GM18499 (cell line): Measurements from ENCODE around the gene GPR42.
"Not testable (repeated sequence)": the region's sequence is repeated elsewhere in the genome, so short reads cannot be mapped to it uniquely, and the experiment has no call there.

ENCODE experiments used
- ATAC-seq: cut with Tn5 transposase; IDR thresholded peaks from one replicate; pipeline ENCODE4 v1.9.1; 2021; ENCODE audit warnings: moderate number of reproducible peaks; ENCODE audit not compliant: insufficient read depth, unreplicated experiment

Gene GPR42

GRCh38 chr19:35392742-35393715, 22.2 kb downstream of the GPR42 start:
- ATAC-seq: no peak

GRCh38 chr19:35395382-35396199, 24.7 kb downstream of the GPR42 start:
- ATAC-seq: no peak

- no peak for ATAC-seq
Observed at GRCh38 chr19:35396240-35396885, 25.5 kb downstream of the GPR42 start.

- no peak for ATAC-seq
Observed at GRCh38 chr19:35397064-35397463, 26.2 kb downstream of the GPR42 start.

GRCh38 chr19:35398570-35398969, 27.7 kb downstream of the GPR42 start:
- ATAC-seq: no peak

DNA sequence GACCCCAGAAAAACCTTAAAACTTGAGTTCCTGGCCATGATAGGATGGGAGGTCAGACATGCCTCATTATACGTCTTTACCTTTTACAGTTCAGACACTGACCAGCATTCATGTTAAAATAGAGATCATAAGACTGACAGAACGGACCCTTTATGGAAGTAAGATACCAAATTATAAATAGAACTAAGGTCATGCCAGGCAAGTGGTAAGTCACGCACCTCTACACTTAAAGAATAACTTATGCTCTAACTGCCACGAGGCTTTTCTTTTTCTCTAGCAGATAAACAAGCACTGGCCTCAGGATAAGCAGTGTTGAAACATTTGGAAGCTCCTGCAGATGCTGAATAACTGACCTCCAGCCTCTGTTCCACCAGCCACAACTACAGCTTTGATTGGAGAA, 28.4 kb downstream of the GPR42 start:
- no peak for ATAC-seq

- ATAC-seq: no peak
Observed at GRCh38 chr19:35399948-35400772, 29.3 kb downstream of the GPR42 start.

DNA sequence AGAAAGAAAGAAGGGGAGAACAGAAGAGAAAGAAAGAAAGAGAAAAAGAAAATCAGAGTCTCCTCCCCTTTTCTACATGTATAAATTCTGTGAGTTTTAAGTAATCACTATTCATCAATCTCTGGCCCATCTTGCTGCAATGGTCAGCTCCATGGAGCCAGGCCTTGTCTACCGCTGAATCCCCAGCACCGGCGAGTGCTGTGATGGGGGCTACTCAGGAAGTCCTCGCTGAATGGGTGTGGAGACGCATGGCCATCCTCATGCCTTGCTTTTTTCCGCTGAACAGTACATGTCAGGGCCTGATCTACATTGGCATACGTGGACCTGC, 29.9 kb downstream of the GPR42 start:
- no peak for ATAC-seq

DNA sequence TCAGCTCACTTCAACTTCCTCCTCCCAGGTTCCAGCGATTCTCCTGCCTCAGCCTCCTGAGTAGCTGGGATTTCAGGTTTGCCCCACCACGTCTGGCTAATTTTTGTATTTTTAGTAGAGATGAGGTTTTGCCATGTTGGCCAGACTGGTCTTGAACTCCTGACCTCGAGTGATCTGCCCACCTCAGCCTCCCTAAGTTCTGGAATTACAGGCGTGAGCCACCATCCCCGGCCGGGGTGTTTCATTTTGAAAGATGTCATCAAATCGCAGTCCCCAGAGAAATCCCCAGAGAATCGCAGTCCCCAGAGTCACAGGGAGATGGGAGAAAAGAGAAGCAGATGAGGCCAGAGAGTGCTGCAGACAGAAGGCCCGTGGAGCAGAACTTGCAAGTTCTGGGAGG, 30.5 kb downstream of the GPR42 start:
- not testable (repeated sequence) for ATAC-seq

DNA sequence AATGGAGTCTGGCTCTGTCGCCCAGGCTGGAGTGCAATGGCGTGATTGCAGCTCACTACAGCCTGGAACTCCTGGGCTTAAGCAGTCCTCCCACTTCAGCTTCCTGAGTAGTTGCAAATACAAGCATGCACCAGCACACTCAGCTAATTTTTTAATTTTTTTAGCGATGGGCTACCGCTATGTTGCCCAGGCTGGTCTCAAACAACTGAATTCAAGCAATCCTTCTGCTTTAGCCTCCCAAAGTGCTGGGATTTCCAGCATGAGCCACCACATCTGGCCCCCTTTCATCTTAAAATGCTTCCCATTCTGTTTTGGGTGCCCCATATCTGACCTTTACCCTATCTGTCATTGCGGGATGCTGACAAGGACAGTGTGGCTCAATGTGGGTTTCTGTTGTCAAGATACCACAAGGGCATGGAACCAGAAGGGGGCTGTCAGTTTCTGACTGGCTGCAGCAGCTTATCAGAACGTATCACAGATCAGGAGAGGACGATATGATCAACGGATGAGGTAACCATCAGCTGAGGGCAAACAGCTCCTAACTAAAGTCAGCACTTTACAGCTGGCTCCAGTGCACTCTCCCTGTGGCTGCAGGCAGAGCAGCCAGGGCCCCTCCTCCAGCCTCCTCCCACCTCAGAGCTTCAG, 32.4 kb downstream of the GPR42 start:
- no peak for ATAC-seq

DNA sequence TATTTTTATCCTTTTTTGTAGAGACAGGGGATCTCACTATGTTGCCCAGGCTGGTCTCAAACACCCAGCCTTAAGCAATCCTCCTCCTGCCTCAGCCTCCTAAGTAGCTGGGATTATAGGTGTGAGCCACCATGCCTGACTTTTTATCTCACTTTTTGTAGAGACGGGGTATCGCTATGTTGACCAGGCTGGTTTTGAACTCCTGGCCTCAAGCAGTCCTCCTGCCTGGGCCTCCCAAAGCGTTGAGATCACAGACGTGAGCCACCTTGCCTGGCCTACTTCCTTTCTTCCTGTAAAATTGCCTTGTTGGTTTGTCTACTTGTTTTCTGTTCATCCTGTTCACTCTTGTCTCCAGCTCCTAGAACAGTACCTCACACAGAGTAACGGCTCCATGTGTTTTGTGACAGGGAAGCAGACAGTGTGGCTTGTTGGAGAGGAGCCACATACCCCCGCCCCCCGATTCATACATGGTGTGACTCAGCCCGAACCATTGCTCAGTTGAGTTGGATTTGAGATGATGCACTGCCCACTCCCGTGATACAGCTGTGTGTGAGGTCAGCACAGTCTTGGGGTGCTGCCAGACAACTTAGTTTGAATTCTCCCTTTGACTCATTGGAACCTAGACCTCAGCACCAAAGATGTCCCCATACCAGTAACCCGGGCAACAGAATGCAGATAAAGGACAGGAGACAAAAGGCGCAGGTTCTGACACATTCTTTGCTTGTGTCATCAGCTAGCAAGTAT, 34.2 kb downstream of the GPR42 start:
- no peak for ATAC-seq

GRCh38 chr19:35407619-35408018, 36.8 kb downstream of the GPR42 start:
- ATAC-seq: no peak

- ATAC-seq: no peak
Observed at GRCh38 chr19:35408284-35409171, 37.7 kb downstream of the GPR42 start.

DNA sequence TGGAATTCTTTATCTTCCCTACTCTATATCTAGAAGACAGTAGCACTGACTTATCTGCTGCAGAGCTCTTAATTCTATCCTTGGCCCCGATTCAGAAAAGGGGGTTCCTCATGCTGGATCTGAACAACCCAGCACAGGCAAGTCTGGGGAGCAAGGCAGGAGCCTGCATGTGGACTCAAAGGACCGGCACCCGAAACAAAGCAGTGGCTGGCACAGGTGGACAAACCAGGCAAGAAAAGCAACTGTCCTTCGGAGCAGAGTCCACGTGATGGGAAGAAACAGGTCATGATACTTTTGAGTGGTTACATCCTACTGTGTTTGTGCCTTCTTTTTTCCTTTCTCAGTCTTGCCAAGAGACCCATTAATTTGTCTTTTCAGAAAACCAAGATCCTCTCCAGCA, 38.3 kb downstream of the GPR42 start:
- no peak for ATAC-seq

DNA sequence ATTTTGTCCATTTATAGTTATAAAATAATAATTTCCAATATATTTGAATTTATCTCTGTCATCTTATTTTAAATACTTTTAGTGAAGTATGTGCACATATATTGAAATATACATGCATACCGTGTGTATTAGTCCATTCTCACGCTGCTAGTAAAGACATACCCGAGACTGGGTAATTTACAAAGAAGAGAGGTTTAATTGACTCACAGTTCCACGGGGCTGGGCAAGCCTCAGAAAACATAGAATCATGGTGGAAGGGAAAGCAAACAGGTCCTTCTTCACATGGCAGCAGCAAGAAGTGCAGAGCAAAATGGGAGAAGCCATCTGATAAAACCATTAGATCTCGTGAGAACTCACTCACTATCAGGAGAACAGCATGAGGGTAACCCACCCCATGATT, 39.6 kb downstream of the GPR42 start:
- ATAC-seq: no peak

- ATAC-seq: no peak
Observed at GRCh38 chr19:35414442-35414841, 43.6 kb downstream of the GPR42 start.

- ATAC-seq: no peak
Observed at GRCh38 chr19:35416331-35416730, 45.5 kb downstream of the GPR42 start.

GRCh38 chr19:35417278-35417677, 46.4 kb downstream of the GPR42 start:
- no peak for ATAC-seq
